NCI-H1930 (cell line): ENCODE results near the gene RRBP1.

ENCODE experiments used
- DNase-seq, 2 experiments: peaks; one replicate each; lab custom pipeline; 2025; lab: John Stamatoyannopoulos, UW

RRBP1 gene

DNA sequence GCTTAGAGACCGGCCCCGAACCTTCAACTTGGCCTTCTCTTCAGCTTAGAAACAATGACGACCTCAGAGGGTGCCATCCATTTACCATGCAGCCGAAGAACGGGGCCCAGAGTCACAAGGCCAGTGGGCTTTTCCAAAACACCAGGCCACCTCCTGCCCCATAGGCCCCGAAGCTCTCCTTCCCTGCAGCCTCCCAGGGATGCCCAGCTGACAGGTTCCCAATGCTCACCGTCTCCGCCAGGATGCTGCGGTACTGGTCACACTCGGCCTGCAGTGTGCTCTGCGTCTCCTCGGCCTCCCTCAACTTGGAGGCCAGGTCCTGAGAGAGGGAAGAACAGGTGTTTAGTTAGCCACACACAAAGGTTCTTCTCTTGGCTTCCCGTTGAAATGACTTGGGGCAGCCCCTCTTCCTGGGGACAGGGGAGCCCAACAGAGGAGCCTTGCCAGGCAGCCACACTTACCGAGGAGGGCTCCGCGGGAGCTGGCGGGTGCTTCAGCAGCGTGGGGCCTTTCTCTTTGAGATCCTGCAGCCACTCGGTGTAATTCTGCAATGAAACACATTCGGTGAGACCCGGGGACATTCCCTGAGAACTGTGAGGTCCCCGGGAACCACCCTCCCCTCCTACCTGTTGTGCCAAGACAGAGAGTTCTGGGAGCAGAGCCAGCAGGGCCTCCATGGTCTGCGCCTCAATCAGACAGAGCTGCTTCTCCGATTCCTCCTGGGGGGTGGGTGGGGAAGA lies 60.6 kb downstream of the RRBP1 start:
- DNase-seq: no peak

DNA sequence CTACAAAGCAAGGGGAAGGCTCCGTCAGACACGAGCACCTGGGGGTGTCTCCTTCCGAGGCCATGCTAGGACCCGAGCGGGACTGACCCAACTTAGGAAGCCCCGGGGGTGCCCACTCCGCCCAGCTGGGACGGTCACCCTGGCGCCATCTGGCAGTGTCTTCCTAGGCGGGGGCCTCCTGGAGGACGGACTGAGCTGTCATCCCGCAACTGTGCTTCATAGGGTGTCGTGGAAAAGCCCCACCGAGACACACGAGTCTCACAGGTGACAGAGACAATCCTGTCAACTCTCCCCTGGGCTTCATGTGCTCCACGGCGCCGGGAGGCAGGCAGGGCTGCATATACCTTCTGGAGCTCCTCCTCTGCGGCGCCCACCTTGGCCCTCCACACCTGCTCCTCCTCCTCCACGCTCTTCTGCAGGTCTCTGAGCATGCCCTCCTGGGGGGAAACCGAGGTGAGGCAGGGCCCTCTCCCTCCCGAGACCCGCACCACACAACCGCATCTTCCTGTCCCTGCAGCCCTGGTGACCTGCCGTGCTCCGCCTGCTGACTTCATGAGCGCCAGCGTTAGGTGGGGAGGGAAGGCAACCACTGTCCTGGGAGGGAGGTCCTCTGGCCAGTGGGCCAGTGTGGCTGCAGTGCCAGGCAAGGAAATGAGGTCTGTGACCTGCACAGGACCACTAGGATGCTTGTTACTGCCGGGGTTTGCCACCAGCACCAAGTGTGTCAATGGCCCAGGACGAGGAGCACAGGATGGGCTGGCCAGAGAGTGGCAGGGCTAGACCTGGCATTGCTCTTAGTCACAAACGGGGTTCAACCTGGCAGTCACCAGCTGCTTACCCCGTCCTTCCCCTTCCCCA lies 61.4 kb downstream of the RRBP1 start:
- no peak for DNase-seq

DNA sequence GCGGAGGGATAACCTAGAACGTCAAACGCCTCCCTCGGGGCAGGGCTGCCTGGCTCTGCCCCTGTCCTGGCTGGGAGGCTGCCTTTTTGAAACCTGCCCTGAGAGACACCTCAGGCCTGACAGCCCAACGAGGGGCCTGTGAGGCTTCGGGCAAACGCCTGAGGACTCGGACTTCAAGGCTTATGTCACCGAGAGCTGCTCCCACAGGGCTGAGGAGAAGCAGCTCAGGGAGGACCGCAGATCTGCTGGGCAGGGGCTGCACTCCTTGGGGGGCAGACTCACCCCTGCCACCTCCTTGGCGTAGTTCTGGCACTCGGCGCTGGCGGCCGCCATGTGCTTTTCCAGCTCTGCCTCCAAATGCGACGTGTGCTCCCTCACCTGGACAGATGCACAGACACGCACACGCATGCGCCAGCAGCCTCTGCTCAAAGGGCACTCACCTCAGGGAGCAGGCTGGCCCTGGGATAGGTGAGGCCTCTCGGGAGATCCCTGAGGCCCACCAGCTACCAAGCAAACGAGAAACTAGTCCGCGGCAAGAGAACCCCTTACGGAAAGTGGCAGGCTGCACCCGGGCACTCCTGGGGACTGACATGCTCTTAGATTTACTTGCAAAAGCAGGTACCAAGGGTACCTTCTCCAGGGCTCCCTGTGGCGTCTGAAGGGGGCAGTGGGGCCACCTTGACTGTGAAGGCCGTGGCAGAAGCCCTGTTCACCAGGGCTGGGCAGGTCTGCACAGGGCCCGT lies 62.5 kb downstream of the RRBP1 start:
- no peak for DNase-seq

DNA sequence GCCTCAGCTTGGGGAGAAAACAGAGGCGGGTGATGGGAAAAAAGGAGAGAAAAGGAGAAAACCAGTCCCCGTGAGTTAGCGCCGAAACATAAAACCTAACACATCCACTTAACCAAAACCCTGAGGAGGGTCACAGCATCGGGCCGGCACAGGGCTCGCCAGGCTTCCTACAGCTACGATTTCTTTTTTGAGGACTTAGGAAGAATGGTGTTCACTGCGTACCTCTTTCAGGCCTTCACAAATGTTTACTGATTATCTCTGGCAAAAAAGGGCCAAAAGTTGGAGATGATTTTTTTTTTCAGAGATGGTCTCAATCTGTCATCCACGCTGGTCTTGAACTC lies 63.4 kb downstream of the RRBP1 start:
- DNase-seq: no peak

DNA sequence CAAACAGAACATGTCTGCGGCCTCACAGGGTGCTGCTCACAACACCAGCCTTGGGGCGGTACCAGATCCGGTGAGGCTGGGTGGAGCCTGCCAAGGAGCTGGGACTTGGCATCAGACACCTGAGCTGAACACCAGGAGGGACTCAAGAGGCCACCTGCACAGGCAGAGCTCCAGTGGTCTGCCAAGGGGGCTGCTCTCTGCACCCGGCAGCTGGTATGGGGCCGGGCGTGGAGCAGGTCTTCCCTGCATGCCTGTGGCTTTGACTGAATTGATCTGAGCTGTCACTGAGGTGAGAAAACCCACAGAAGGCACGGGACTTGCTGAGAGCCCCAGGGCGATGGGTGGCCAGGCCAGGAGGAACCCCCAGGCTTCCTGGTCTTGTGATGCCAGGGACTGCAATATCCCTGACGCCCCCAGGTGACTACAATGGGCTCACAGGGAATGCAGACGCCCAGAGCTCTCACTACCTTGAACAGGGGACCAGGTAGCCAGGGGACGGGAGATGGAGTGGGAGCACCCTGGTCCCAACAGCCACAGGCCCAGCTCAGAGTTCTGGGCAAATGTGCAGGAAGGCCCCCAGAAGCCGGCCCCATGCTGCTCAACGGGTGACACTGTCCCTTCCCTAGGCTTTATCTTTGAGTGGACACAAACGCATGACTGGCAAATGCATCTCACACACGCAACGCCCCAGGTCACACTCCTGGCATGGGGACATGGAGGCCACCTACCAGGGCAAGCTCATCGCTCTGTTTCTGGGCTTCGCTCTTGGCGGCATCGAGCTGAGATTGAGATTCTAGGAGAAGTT lies 64.0 kb downstream of the RRBP1 start:
- no peak for DNase-seq

DNA sequence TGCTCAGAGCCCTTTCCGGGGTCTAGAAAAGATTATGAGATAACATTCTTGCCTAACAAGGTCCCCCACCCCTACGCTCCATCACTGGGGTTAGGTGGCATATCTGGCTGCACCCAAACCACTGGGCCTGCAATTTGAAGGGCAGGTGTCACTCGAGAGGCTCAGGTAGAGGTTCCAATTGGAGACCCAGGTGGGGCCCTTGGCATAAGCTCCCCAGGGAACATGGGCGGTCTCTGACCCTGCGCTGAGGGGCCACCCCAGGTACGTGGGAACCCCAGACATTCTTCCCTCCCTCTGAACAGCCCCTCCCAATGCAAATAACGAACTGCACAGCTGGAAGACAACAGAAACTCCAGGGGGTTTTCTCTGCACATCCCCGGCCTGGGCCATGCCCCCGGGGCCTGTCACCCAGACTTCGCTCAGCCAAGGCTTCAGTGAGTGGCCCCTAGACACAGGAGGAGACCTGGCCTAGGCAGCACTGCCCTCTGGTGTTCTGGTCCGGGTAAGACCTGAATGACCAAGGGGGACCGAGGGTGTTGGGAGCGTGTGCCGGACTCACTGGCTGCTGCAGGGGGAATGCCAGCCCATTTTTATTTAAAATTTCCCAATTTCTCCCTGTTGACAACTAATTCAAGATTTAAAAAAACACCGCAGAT lies 64.7 kb downstream of the RRBP1 start:
- peak; percentile 15 to 34 for DNase-seq

DNA sequence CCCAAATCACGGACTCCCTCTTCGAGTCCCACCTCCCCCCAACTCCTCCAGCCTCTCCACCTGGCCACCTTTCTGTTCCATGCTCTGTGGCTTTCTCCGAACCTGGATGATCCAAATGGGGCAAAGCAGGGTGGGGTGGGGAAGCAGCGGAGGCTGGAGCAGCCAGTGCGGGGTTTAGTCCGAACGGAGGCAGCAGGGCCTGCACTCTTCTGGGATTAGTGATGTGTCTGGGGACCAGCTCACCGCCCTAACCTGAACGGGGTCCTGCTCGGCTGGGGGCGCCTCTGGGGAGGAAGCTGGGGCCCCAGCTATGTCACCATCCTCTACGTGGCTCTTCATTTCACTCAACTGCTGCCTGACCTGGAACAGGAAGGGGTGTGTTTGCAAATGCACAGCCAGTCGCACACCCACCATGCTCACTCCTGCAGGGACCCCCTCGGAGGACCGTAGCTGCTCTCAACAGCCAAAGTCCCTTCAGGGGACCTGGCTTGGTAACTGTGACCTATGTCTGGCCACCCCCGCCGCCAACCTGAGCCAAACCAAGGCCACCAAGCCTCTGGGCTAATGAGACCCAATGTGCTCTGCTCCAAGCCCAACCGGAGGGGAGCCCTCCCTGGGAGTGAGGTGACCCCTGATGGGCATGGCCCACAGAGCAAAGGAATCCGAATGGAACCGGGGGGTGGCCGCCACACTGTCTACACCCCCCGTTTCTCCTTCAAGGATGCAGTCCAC lies 65.4 kb downstream of the RRBP1 start:
- DNase-seq: no peak

DNA sequence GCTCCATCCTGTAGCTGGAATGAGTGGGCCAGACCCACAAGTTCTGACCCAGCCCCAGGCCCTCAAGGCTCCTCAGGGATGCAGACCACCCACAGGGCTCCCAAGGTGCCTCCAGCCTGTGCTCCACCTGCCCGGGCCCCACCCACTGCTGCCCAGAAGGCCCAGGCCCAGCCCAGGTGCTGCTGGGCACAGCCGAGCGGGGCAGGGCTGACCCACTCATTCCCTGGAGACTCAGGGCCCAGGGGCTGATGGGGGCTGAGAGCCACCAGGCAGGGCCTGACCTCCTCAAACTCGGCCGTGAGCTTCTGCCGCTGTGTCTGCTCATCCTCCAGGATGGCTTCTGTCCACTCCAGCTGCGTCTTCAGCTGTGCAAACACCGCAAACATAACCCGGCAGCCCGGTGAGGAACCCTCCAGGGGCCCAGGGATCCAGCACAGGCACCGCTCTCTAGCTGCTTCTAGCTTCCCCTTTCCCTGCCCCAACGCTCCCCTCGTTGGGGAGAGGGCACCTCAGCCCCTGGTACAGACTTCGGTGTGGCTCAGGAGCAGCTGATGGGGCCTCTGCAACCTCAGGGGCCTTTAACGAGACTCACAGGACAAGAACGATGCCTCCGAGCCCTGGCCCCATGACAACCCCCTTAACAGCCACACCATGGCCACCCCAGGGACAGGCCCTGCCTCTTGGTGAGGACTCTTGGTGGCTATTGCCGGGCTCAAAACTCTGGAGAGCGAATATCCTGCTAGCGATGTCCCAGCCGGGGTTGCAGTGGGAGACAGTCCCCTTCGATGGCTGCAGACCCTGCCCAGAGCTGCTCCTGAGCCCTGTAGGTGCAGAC lies 66.2 kb downstream of the RRBP1 start:
- DNase-seq: no peak

DNA sequence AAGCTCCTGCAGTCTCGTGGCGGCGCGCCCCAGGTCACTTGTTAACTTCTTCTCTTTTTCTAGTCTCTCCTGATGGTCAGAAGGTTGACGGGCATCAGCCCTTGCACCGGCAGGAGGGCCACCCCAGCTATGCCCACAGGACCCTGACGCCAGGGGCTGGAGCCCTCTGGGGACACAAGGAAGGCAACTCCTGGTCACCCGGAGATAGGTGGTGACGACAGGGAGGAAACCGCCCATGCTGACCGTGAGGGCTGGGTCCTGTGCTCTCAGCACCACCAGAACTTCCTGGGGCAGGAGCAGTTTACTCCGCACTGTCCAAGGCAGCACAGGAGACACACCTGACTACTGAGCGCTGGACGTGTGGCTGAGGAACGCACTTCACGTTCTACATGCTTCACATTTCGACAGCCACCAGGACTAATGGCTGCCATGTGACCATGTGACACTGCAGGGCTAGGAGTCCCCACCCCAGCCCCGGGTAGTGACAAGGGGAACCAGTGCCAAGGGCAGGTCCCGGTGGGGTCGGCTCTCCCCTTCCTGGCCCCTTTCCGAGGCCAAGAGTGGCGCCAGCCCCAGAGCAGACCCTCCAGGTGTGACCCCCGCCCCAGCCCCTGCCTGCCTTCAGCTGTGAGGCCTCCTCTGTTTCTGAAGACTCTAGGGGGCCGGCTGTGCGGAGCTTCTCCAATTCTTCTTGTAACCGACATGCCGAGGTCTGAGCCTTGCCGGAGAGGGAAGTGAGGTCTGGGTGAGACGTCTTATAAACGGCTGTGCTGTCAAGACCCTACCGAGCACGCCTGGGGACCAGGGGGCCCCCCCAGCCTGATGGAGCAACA lies 67.0 kb downstream of the RRBP1 start:
- no peak for DNase-seq

DNA sequence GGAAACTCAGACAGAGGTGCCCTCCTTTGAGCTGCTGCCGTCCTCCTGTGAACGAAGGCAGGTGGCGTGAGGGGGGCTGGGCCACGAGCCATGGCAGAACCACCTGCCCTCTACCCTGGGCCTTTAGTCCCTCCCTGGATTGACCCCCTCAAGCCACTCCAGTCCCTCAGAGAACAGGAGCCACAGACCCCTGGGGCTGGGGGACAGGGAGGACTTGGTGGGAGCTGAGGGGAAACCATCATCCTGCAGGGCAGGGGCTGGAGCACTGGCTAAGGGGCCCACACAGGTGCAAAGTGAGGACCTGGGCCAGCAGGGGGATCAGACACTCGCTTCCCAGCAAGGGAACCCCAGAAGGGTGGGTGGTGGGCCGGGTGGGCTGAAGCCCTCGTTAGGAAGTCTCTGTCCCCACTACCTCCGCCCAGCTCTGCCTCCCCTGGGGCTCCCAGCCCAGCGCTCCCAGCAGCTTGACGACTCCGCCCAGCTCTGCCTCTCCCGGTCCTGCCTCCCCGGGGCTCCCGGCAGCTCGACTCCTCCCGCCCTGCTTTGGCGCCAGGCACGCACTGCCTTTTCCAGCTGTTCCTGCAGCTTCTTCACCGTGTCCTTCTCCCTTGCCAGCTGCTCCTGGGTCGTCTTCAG lies 67.7 kb downstream of the RRBP1 start:
- no peak for DNase-seq

DNA sequence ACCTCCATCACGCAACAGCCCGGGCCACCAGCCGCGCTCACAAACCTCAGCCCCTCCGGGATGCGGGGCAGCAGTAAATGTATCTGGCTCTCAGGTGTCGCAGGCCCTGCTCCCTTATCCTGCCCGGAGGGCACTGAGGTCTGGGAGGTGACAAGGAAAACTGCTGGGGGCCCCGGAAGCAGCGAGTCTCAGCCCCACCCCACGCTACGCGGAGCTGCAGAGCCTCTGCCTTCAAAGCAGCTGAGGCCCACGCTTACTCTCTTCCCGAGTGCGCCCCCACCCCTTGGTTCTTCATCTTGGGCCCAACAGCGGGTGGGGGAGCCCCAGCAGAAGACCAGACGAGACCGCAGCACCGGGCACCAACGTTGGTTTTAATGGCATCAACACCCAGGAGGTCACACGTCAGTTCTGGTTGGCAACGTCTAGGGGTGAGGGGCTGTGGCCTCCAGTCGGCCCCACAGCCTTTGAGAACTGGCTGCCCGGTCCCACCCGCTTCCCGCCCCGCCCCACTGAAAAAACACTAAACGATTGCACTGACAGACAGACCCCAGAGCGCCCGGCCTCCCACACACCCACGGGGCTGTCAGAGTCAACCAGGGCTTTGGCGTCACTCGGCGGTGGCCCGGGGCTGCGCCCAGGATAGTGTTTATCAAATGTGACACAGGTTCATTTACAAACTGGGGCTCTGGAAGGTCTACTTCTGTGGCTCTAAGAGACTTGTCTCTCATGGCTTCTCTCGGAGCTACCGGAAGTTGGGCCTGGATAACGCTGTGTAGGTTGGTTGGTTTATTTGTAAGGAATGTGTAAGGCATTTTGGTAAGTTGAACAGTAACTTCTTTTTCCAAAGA lies 68.5 kb downstream of the RRBP1 start:
- no peak for DNase-seq

DNA sequence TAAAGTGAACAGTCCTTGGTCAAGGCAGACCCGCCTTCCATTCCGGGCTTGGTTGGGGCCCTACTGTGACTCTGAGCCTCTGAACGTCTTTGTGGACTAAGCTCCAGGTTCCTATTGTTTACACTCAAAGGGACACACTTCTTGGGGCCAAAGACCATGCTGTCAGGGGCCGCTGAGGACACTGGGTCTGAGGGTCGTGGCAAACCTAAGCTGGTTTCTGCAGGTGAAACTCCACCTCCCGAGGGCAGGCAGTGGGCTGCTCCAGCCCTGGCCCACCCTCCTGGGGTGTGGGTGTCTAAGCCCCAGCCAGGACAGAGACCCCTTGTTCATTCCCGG lies 69.1 kb downstream of the RRBP1 start:
- no peak for DNase-seq

DNA sequence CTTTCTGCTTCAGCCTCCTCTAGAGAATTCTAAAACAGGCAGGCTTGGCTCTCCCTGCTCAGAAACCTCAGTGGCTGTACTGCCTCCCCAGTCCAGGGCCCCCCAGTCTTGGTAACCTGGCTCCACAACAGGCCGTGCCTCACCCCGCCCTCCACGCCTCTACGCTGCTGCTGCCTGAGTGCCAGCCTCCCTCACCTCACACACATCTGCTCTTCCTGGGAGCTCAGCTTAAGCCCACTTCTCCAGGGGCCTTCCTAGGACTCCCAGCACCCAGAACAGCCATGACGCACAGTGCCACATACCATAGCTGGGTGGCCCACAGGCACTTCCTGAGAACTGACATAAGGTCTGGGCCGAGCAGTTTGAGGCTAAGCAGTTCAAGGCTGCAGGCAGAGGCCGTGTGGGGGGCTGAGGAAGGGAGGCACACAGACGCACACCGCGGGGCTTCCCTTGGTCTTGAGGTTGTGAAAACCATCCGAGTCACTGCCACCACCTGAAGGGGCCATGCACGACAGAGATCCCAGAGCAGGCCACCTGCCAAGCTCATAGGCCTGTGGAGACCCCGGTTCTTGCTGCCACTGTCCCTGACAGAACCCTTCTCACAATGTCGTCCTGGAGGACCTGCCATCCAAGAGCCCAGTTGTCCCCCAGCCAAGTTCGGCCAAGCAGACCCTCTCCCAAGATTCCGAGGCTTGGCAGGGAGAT lies 69.6 kb downstream of the RRBP1 start:
- DNase-seq: no peak

DNA sequence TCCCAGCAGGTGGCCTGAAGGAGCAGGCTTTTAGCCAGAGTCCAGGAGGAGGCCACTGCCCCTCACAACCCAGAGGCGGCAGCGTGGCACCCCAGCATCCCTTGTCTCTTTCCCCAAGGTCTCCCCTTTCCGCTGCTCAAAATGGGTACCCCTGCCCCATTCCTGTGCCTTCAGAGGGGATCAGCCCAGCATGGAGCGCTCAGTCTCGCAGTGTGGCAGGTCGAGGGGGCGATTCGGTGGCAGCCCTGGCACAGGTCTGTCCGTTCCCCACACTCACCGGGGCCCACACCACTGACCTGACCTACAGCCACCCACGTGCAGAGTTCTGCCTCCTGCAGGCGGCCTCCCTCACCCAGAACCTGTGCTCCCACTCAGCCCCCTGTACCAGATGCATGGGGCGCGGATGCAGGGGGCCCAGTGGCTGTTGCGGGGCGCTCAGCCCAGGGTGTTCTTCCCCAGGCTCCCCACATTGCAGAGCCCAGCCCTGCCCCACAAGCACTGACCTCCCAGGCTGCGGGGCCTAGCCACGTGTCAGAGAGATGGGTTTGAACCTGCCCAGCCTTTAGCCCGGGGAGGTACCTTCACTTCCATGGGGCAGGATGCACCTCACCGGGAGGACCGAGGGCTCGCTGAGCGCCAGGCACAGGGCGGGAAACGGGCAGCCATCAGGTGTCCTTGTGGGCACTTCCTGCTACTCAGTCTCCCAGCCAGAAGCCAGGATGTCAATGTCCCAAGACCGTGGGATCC lies 70.3 kb downstream of the RRBP1 start:
- DNase-seq: no peak

DNA sequence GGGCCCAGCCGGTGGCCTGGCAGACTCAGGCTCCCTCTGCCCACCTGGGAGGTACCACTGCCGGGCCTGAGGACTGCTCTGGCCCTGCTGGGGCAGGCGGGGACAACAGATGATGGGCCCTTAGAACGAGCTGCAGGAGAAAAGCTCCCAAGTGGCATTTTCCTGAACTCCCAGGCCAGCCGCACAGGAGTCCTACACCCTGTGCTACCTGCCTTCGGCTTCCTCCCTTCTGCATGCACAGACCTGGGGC lies 70.8 kb downstream of the RRBP1 start:
- no peak for DNase-seq

DNA sequence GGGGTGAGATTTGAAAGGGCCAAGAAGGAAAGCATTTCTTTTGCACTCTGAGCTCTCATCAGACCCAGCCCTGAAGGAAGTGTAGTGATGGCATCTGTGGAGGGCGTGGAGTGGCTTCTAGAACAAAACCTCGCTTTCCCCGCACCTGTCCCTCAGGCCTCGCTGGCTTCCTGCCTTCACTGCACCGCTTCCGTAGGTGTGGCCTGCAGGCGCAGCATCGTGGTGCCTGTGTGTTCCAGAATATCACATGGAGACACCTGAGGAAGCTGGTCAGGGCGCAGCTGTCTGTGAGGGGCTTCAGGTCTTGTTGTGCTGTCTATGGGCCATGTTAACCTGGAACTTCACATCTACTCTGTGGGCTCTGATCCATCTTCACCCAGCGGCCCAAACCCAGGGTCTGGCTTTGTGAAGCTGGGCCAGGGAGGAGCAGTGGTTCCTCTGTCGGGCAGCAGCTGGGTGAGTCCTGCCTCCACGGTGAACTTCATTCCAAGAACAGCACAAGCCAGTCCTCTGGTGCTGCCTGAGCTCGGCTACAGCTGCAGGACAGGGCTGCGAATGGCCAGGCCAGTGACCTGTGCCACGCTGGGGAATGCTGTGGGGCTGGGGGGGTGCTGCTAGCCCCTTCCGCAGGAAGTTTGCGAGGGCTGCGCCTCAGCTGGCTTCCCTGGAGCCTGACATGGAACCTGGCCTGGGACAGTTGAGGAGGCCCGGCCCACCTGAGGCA lies 71.3 kb downstream of the RRBP1 start:
- no peak for DNase-seq
